AG09309 (cell line): Measurements from ENCODE around the gene FNBP1L.

ENCODE experiments used
- DNase-seq: peaks from one replicate; pipeline ENCODE4 v3.0.0-alpha.2; 2010; ENCODE audit warnings: low read depth
- H3K4me3 ChIP-seq: 2 replicates; pipeline ENCODE4 v1.5.1; 2011; ENCODE audit warnings: mild to moderate bottlenecking, low read depth, low read length, moderate library complexity; ENCODE audit not compliant: control insufficient read depth
- TF ChIP-seq, protein P1 (sequence below): IDR thresholded peaks from 2 replicates; pipeline ENCODE4 v1.5.1; 2011; ENCODE audit warnings: mild to moderate bottlenecking, low read depth, low read length, inconsistent platforms; ENCODE audit not compliant: insufficient read depth, control insufficient read depth; ENCODE audit errors: missing control alignments

The FNBP1L gene

GRCh38 chr1:93556291-93556690, 108.4 kb downstream of the FNBP1L start:
- H3K4me3 ChIP-seq = no peak overlapping the region
- DNase-seq = no peak

DNA sequence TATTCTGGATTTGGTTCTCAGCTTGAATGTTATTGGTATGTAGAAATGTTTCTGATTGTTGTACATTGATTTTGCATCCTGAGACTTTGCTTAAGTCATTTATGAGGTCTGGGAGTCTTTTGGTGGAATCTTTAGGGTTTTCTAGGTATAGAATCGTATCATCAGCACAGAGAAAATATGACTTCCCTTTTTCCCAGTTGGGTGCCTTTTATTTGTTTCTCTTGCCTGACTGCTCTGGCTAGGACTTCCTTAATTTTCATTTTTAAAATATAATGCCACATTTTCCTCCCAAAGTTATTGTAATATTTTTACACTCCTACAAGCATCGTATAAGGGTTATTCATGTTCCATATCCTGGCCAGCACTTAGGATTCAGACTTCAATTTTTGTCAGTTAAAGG, 111.1 kb downstream of the FNBP1L start:
- no peak overlapping the region for H3K4me3 ChIP-seq
- no peak for DNase-seq
- TF ChIP-seq, protein P1, sequence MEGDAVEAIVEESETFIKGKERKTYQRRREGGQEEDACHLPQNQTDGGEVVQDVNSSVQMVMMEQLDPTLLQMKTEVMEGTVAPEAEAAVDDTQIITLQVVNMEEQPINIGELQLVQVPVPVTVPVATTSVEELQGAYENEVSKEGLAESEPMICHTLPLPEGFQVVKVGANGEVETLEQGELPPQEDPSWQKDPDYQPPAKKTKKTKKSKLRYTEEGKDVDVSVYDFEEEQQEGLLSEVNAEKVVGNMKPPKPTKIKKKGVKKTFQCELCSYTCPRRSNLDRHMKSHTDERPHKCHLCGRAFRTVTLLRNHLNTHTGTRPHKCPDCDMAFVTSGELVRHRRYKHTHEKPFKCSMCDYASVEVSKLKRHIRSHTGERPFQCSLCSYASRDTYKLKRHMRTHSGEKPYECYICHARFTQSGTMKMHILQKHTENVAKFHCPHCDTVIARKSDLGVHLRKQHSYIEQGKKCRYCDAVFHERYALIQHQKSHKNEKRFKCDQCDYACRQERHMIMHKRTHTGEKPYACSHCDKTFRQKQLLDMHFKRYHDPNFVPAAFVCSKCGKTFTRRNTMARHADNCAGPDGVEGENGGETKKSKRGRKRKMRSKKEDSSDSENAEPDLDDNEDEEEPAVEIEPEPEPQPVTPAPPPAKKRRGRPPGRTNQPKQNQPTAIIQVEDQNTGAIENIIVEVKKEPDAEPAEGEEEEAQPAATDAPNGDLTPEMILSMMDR = no peak

More at GRCh38 chr1:93556291-93556690, 108.4 kb downstream of the FNBP1L start:
- TF ChIP-seq, protein P1 = no peak

DNA sequence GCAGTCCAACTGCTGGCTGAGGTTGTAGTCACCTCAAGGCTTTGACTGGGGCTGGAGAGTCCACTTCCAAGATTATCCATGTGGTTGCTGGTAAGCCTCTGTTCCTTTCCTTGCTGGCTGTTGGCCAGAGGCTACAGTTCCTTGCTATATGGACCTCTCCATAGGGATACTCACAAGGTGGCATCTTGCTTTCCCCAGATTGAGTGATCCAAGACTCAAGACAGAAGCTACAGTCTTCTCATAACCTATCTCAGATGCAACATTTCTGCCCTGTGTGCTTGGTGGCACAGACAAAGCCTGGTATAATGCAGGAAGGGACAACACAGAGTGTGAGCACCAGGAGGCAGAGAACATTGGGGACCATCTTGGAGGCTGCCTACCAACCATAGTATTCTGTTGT, 111.8 kb downstream of the FNBP1L start:
- DNase-seq = no peak
- TF ChIP-seq, protein P1 = no peak
- no peak overlapping the region for H3K4me3 ChIP-seq

GRCh38 chr1:93565496-93566206, 117.7 kb downstream of the FNBP1L start:
- TF ChIP-seq, protein P1 = no peak
- peak; percentile 46 for DNase-seq

DNA sequence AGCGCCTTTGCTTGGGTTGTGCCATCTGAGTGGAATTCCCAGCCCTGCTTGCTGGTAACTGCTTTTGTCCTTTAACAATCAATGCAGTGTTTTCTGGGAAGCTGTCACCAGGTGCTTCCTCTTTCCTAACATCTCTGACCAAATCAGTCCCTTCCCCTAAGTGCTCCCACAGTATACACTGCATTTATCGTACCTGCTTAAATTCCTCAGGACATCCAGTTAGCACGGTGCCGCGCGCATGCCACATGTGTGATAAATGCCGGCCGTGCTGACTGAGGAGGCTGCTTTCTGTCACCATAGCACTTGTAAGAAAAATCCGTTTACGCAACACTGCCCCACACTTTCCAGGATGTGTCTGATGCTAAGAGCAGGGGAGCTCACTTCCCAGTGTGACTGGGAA, 118.3 kb downstream of the FNBP1L start:
- DNase-seq = no peak
- H3K4me3 ChIP-seq = no peak overlapping the region
- TF ChIP-seq, protein P1 = no peak

More at GRCh38 chr1:93565496-93566206, 117.7 kb downstream of the FNBP1L start:
- no peak overlapping the region for H3K4me3 ChIP-seq

GRCh38 chr1:93567255-93567918, 119.5 kb downstream of the FNBP1L start:
- TF ChIP-seq, protein P1 = no peak
- DNase-seq = peak; percentile 83

DNA sequence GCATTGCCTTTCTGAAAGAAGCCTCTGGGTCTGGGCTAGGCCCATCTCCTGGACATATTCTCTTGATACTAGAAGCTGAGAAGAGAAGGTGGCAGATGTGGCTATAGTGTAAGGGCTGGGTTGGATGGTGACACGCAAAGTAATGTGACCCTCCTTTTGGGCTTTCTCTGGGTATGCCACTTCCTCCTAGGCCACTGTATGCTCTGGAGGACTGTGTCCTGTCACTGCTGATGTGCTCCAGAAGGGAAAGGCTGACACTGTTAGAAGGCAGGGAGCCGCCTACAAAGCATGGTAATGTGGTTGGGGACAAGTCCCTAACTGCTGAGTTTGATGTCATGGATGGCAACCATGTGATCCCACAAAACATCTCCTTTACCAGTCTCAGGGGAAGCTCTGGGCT, 121.6 kb downstream of the FNBP1L start:
- TF ChIP-seq, protein P1 = no peak
- no peak overlapping the region for H3K4me3 ChIP-seq
- no peak for DNase-seq

More at GRCh38 chr1:93567255-93567918, 119.5 kb downstream of the FNBP1L start:
- H3K4me3 ChIP-seq = no peak overlapping the region
